ENCODE results near the gene IGFBP2.

IGFBP2 gene

DNA sequence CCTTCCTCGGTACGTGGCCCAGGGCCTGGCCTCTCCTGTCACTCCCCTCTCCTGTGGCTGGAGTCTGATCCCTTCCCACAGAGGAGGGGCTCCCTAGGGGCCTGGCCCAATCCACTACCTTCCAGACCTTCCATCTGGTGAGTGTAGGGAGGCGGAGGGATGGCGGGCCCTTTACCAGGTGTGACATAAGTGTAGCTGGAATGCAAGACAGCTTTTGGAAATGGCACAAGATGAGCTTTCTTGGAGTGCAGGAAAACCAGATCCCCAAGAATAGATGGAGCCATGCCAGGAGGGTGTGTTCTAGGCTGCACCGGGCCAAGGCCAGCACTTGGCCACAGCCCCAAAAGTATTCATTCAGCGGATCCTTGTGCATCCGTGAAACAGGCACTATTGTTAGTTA is 32.0 kb downstream of the IGFBP2 start:
- no peak for DNase-seq

DNA sequence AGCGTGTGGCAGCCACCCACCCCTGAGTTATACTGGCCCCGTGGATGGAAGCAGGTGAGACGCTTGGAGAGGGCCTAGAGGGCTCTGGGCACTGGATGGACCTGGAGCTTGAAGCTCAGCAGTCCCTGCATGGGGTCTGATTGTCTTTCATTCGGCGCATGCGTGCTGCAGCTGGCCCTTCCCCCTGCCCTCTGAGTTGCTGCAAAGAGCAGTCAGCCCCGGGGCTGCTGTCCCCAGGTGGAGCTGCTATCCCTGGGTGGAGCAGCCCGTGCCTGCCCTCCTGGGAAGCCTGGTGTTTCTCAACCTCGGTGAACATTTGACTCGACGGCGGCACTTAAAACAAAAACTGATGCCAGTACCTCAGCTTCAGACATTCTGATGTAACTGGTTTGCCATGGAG is 32.5 kb downstream of the IGFBP2 start:
- no peak for DNase-seq

DNA sequence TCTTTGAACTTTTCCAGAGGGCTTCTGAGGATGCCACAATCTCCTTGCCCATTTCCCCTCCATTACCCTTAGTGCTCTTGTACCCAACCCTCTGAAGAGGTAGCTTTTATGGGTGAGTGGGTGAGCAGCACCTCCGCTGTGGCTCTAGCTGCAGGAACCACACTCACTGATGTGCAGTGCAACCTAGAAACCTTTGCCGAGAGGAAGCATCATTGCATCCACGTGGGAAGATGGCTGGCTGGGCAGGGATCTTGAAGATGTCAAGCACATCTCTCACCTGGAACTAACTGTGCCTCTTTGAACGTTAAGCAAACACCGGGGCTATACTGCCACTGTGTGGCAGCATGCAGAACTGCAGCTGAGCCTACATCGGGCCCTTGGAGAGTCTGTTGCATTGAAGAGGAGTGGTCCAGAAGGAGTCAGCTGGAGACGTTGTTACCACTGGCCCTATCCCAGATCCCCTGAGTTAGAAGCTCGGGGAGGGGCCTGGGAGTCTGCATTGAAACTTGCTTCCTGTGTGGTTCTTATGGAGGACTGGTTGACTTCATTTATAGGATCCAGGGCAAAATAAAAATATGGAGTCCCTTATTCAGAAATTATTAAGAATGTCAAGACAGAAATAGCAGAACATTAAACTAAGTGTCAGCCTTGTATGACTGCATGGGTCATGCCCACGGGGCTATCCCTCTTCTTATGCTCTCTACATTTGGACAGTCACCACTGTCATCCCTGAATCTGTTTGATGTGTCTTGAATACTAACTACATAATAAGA is 33.4 kb downstream of the IGFBP2 start:
- DNase-seq, result peak; percentile 58

DNA sequence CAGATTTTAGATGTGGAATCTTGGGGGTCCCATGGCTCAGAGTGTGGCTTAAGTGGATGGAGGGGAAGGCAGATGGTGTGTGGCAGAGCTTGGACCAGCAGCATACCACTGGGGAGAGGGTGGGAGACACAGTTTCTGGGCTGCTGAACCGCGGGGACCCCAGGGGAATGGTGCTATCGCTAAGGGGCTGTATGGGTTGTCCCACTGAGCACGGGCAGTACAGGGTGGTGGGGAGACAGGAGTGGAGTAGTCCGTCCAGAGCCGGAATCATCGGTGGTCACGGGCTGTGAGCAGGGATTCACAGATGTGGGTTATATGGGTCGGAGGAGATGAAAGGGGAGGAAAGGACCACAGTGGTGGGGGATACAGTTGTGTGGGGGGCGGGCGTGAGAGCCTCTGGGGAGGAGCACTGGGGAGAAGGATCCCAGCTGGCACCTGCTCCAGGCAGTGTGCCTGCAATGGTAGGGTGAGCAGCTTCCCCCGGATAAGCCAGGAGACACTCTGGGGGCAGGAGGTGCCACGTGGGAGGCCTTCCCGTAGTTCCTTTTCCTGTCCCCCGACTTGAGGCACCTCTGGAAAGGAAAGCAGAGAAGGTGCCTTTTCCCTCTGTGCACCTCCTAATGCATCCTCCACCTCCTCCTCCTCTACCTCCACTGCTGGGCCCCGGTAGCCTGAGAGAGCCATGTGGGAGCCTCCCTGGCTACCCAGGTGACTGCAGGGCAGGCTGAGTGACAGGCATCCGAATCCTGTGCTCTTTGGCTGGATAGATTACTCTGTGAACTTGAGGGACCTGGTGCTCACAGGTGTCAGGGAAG is 37.3 kb downstream of the IGFBP2 start:
- no peak for DNase-seq

DNA sequence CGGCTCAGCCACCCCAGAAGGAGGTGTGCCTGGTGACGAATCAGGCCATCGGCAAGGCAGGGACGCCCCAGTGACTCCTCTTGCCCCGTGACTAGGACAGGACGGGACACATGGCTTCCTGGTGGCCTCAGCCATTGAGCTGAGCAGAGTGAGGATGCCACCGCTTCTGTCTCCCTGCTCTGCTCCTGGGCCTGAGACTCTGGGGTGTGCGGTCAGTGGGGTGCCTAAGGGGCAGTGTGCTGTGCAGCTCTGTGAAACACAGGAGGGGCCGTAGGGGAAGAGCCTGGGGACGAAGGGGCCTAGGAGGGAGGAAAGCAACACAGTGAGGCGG is 37.8 kb downstream of the IGFBP2 start:
- DNase-seq, result no peak

DNA sequence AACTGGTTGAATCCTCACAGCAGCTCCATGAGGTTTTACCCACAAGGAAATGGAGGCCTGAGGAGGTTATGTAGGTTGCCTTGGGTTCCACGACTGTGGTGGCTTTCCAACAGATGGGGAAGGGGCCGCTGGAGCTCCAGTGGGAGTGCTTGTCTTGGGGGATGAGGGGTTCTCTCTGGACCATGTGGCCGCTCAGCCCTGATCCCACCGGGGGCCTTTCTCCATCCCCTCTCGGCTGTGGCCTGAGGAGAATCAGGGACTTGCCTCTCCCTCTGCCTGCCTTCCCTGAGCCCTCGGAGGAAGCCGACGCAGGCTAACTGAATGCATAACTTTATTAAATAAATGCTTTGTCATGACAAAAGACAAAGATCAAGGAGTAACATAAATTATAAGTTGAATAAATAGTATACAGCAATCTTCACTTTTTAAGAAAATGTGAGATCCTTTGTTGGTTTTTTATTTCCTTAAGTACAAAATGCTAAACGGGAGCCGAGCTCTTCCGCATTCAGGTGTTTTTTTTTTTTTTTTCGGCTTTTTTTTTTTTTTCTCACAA is 38.6 kb downstream of the IGFBP2 start:
- DNase-seq, result no peak

DNA sequence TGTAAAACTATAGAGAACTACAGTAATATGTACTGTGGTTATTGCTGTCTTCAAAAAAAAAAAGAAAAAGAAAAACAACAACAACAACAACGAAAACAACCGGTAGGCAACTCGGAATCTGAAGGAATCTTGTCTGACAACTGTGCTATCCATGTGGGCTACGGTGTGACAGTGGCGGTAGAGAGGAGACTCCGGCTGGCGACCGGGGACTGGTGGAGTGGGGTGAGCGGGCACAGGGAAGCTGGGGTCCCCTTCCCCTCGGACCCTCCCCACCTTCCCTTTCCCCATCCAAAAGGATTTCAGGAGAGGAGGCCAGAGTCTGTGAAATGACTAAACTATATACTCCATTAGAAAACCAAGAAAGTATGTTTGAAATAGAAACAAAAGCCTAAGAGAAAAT is 39.2 kb downstream of the IGFBP2 start:
- DNase-seq, result no peak

DNA sequence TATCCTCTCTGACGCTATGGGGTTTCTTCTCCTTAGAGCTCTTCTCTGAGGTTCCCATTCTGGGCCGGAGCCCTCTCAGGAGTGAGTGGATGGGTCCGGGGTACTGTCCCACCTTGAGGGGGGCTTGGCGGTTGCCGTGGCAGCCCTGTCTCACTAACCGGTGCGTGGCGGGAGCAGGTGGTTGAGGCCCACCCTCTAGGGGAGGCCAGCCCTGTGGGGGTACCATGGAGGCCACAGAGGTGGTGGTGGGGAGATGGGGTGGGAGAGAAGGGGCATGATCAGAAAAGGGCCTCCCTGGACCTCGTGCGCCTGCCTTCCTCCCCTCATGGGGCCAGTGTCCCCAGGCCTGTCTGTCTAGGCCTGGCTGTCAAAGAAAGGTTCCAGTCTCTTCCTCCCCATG is 39.8 kb downstream of the IGFBP2 start:
- no peak for DNase-seq

DNA sequence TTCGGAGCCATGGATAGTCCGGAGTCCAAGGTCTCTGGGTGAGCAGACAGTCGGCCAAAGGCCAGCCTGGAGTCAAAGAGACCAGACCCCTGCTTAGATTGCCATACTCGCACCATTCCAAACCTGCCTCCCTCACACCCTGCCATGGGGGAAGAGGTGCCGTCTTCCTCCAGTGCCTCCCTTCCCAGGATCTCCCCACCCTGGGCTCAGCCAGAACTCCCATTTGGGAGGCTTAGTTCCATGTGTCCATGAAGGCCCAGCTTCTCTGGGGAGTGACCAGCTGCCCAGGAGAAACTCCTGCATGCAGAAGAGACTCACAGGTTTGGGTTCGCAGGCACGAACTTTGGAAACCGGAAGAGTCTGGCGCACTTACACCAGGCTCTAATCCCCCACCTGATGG is 40.4 kb downstream of the IGFBP2 start:
- DNase-seq, result no peak

DNA sequence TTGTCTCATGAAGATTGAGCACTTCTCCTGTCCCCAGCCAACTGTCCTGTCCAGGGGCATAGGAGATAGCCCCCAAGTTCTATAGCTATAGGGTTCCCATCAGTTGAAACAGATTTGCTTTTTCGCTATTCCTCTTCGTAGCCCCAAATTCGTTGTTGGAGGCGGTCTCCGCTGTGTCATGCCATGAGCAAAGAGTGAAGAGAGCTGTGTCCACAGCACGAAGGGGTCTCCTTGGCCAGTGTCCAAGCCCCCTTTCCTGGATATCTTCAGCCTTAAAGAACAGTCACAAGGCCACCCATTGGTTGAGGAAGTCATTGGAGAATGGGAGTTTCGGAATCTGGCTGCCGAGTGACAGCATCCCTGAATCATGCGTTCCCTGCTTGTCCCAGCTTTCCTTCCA is 41.2 kb downstream of the IGFBP2 start:
- DNase-seq, result no peak

DNA sequence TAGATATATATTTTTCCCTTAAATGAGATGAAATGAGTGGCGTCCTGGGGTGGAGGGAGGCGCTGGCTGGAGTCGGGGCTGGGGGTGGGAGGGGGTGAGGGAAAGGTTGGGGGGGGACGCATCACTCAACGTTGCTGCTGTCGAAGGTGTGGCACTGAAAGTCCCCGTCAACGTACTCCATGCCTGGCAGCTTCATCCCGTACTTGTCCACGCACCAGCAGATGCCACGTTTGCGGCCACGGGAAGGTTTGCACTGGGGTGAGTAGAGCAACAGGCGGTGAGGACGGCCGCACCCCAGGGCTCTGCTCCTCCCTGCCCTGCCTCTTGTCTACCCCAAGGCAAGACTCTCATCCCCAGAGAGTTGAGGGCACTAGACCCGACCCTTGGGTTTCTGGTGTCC is 43.4 kb downstream of the IGFBP2 start:
- no peak for DNase-seq

DNA sequence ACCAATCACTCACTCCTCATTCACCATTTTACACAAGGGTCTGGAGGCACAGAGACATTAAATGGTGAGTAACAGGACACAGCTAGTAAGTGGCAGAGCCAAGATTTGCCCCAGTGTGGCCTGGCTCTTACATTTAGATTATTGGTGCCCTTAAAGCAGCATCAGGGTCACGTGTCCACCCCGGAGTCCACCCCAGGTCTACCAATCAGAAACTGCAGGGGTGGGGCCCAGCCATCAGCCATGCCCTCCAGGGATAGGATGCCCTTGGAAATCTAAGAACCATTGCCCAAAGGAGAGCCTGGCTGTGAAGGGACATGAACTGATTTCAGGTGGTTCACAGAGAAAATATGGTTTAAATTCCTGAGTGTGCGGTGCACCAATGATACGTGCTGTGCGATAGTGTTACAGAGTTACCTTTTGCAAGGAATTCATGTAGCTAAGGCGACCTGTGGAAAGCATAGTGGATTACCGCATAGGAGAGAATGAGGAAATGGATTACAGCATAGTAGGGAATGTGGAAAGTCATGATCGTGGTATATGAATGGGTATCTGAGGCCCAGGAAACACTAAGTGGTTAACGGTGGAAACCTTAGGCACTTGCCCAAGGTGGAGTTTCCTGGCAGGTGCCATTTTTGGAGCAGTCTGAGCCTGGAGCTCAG is 44.3 kb downstream of the IGFBP2 start:
- no peak for DNase-seq

DNA sequence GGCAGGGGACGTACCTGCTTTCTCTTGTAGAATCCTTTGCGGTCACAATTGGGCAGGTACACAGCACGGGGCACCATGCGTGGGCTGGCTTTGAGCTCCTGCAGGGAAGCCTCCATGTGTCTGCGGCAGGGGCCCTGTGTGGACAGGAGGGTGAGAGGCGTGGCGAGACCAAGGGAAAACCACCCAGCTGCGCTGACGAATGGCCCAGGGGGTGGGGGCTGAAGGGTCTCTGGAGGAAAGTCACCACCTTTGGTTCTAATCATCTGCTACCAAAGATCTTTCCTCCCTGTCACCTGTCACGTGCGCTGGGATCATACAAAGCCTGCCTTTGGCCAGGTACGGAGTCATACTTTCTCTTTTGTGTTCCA is 44.9 kb downstream of the IGFBP2 start:
- no peak for DNase-seq

DNA sequence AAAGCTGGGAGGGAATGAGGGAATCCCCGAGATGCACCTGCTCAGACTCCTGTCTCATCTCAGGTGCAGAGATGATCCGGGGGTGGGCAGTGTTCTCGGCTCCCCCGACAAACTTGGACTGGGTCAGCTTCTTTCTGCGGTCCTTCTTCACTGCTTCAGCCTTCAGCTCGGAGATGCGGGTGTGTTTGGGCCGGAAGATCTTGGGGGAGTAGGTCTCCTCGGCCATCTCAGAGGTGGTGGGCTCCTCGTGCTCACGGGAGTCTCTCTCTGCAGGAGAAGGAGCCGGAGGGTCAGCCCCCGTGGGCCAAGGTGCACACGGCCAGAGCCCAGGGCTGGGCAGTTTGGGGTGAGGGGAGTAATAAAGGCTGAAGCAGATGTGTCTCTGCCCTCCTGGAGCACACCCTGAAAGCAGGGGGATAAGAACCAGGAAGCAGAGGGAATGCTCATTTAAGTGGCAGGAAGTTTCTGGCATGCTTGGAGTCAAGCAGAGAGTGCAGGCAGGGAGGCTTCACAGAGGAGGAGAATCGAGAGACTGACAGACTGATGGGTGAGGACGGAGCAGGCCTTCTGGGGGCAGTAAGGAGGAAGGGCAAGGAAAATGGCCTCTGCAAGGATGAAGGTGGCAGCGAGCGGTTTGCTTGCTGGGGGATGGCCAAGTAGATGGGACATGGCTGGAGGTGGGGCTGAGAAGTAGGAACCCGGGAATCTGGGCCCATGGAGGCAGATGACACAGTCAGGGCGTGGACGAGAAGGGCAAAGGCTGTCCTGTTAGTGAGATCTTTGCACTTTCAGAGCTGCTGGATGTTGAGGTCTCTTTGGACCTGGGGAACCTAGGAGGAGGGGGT is 45.8 kb downstream of the IGFBP2 start:
- DNase-seq, result no peak

DNA sequence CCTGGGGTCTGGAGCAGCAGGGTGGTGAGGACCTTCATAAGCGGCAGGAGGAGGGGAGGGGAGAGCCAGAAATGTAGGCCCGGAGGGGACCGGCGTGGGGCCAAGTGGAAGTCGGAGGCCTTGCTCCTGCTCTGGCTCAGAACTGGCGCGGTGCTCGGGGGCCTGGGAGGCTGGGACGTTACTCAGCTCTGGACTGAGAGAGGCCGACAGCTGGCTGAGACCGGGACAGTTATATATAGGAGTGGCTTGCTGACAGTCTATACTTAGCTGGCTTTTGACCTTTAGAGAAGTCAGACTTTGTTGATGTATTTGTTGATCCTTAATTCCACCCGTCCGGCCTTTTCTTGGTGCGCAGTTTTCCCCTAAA is 46.4 kb downstream of the IGFBP2 start:
- no peak for DNase-seq

DNA sequence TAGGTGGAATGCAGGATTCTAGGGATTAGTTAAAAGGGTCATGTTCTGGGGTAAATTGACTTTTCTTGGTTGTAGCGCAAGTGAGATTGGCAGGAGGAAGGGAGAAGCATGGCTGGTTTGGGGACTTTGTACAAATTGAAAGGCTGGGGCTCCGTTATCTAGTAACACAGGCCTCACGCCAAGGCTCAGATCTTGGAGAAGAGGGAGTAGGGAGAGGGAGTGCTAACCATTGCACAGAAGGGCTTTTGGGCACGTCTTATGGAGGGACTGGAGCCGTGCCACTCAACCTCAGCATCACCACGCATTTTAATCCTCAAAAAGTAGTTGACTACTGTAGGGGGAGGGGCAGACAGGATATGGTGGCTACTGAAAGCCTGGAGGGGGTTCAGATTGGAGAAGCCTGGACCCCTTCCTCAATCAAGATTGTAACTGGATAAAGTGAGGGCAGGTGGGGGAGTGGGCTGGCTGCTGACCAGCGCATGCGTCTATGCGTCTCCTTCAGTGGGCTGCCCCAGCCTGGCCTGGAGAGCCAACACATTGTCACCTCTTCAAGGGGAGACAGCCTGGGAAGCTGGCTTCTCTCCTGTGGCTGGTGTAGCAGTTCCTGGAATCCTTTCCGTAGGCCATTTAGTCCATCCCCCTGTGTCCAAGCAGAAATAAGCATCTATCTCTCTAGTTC is 47.9 kb downstream of the IGFBP2 start:
- DNase-seq, result no peak

DNA sequence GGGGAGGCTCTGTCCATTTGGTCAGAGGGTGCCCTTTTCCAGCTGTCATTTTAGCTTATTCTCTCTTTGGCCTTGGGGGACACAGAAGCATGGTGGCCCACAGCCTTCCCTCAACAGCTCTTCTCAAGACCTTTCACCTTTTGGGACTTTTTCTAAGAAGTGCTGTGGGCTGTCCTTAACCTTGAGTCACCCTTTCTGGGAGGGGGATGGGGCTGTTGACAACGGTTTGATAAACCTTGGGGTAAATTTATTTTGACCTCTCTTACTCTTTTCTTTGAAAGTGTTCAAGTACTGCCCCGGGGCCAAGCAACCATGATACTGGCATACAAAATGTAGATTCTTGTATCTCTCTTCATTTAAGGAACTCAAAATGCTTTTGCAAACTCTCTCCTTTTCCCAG is 48.5 kb downstream of the IGFBP2 start:
- DNase-seq, result no peak

DNA sequence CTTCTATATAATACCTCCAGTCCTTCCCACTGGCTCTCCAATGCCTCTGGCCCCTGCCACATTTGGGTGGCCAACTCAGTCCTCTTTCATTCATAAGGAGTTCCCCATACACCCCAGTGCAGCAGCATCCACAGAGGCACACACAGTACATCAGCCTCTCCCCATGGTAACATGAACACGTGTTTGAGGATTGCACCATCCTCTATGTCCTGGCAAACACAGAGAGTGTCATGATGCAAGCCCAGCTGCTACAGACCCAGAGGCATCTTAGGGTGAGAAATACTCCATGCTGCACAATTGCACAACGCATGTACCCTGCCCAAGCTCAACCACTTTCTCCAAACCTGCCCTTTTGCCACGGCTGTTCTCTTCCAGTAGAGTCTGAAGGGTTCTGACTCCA is 50.6 kb downstream of the IGFBP2 start:
- DNase-seq, result no peak

DNA sequence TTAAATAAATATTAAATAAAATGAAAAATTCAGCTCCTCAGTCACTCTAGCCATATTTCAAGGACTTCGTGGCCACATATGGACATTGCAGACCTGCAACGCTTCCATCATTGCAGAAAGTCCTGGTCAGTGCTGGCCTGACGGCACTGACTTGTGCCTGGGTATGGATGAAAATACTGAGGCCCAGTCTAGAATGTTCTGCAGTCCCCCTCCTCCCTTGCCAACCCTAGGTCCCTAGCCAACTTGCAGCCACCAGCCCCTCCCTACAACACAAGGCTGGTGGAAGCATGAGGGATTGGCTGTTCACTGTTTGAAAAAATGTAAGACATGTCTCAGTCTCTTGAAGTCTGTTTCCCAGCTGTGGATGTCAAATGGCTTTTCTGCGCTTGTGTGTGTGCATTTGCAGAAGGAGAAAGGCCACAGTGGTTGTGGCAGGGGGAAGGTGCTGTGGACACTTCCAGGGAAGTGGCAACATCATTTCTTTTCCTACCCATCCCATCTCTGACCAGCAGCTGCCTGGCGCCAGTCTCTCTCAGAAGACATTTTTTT is 52.2 kb downstream of the IGFBP2 start:
- DNase-seq, result no peak

DNA sequence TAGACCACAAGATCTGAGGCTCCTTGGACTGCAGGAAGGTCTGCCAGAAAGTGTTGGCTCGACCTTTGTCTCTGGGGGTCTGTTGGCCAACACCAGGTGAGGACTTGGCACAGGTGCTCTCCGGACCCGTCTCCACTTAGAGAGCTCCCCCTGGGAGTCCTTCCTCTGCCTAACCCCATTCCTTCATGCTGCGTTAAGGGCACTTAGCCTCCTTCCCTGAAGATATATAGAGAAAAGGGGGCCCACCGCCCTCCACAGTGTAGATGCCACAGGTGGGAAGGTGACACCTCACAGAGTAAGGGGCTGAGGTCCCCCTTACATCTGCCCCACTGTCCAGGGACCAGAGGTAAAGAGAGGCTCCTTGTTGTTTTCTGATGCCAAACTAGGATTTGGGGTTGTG is 53.9 kb downstream of the IGFBP2 start:
- no peak for DNase-seq

DNA sequence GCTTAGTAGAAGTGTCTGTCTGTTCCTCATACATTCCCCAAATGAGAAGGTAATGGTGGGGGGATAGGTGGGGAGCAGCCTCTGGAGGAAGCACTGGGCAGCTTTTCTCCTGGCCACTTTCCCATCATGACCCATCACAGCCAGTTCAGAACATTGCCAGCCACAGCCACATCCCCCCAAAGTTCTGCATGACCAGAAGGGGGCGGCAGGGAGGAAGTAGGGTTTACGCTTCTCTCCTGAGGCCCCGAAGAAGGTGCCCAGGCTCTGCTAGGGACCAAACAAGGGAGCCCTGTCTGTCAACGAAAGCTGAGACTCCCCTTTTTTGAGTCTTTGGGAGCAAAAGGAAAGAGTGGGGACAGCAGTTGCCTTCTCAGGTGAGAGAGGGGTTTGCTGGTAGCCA is 54.4 kb downstream of the IGFBP2 start:
- DNase-seq, result peak; percentile 19

DNA sequence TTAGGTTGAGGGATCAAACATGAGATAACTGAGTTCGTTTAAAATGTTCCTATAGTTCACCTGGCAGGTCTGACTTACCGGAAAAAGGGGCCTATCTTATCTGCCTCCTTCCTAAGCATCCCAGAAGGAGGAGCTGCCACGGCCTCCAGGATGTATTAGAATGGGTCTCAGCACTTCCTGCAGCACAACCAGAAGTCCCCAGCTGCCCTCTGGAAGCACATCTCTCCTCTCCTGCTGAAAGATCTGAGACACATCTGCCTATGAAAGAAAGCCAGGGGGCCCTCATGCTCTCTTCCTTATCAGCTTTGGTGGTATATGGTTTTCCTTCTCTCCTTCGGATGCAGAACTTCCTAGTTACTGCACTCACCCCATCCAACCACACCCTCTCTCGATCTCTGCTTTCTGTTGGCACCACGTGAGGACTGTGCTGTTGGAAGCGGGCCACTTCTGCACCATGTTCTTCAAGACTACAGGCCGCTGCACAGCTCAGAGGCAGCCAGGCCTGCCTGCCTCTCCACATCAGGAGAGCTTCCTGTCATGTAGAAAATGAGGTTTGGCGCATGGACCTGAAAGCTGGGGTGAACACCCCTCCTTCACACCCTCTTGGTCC is 55.6 kb downstream of the IGFBP2 start:
- DNase-seq, result no peak
